CD8-positive, alpha-beta memory T cell (primary cell): ENCODE data around the gene ICA1. TPM values are rescaled to one million over a fixed set of nuclear protein-coding genes. Genes with fewer than 3 reads are reported as not detected.

Experiments
- CTCF ChIA-PET: fragments of 350-600 bp; sonication (Branson Sonifier 250); formaldehyde crosslinking; loops from one replicate; lab custom pipeline; 2021; ENCODE audit warnings: antibody characterized with exemption; lab: Charles Lee
- POLR2A ChIA-PET: fragments of 350-600 bp; sonication (Branson Sonifier 250); formaldehyde crosslinking; loops from one replicate; lab custom pipeline; 2021; ENCODE audit warnings: antibody characterized with exemption; lab: Charles Lee
- DNase-seq, 5 donors: peaks; one replicate each; pipeline versions ENCODE4 v3.0.0 to v3.0.0-alpha.2; 2020 to 2022; ENCODE audit warnings: mixed read lengths in 1 of 5
- H3K27ac ChIP-seq: one replicate; pipeline ENCODE4 v1.7.0; 2013; ENCODE audit warnings: low read depth, mild to moderate bottlenecking, low read length, moderate library complexity
- H3K27me3 ChIP-seq: 2 replicates; pipeline ENCODE4 v1.7.0; 2013; ENCODE audit warnings: low read length, mild to moderate bottlenecking; ENCODE audit not compliant: insufficient read depth, poor library complexity, severe bottlenecking
- H3K36me3 ChIP-seq: 2 replicates; pipeline ENCODE4 v1.7.0; 2013; ENCODE audit warnings: mild to moderate bottlenecking, low read length, moderate library complexity; ENCODE audit not compliant: insufficient read depth
- H3K4me1 ChIP-seq: 2 replicates; pipeline ENCODE4 v1.7.0; 2013; ENCODE audit warnings: mild to moderate bottlenecking, low read length, moderate library complexity; ENCODE audit not compliant: insufficient read depth
- H3K4me3 ChIP-seq: 2 replicates; pipeline ENCODE4 v1.7.0; 2013; ENCODE audit warnings: mild to moderate bottlenecking, low read length
- H3K9me3 ChIP-seq: 2 replicates; pipeline ENCODE4 v1.7.0; 2013; ENCODE audit warnings: mild to moderate bottlenecking, low read length
- H3K27ac Mint-ChIP-seq, 8 donors: one replicate each; pipeline ENCODE4 v1.8.0; 2020 to 2021; ENCODE audit warnings: mixed read lengths in 8 of 8, mild to moderate bottlenecking in 6 of 8, inconsistent platforms in 3 of 8, moderate library complexity in 3 of 8
- H3K27me3 Mint-ChIP-seq, 2 donors: one replicate each; pipeline ENCODE4 v1.8.0; 2020 to 2021; ENCODE audit warnings: mixed read lengths in 2 of 2, mild to moderate bottlenecking in 1 of 2, moderate library complexity in 1 of 2
- H3K36me3 Mint-ChIP-seq, 3 donors: one replicate each; pipeline ENCODE4 v1.8.0; 2020 to 2021; ENCODE audit warnings: mixed read lengths in 3 of 3, inconsistent platforms in 1 of 3, mild to moderate bottlenecking in 1 of 3
- H3K4me1 Mint-ChIP-seq, 3 donors: one replicate each; pipeline ENCODE4 v1.8.0; 2020 to 2021; ENCODE audit warnings: mixed read lengths in 3 of 3, inconsistent platforms in 1 of 3, mild to moderate bottlenecking in 1 of 3
- H3K4me3 Mint-ChIP-seq, 7 donors: one replicate each; pipeline ENCODE4 v1.8.0; 2020 to 2021; ENCODE audit warnings: mixed read lengths in 7 of 7, mild to moderate bottlenecking in 6 of 7, moderate library complexity in 4 of 7, inconsistent platforms in 2 of 7
- H3K9me3 Mint-ChIP-seq, 5 donors: one replicate each; pipeline ENCODE4 v1.8.0; 2020 to 2022; ENCODE audit warnings: mixed read lengths in 5 of 5, mild to moderate bottlenecking in 3 of 5, moderate library complexity in 2 of 5, inconsistent platforms in 1 of 5
- polyA plus RNA-seq: library from polyadenylated mRNA; unstranded; fragments of 300-500 nt; fragmentation: Illumina TruSeq; gene quantifications from one replicate; pipeline ENCODE4 v1.2.3, GENCODE V29; 2021
- total RNA-seq, 2 experiments: library from RNA; stranded (reverse); gene quantifications; one replicate each; pipeline ENCODE4 v1.2.3, GENCODE V29; 2021

ICA1 gene
- total and polyA plus RNA-seq, 3 experiments from 2014 or later: 0.33 to 3.3 (median 0.46) TPM

DNA sequence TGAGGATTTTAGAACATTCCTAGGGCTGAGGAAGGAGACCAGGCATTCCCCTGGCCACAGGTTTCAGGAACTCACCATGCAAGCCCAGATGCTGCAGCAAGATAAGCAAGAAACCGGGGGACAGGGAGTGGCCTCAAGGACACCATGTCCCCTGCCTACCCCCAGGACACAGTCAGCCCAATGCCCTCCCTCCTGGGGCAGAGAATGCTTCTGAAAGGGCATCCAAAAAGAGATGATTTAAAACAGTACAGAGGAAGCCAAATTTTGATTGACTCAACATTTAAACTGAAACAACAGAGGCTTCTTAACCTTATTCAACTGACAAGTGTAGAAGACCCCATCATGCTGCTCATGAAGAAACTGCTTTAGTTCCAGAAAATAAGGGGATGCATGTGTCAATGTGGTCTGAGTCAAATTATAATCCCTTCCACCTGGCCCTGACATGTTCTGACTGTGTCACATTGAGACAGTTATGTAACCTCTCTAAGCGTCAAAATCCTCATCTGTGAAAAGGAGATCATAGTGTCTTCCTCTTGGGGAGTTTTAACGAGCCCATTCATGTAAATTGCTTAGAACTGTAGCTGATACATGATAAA lies 60.0 kb downstream of the ICA1 start:
- H3K4me1 Mint-ChIP-seq: peaks cover 21 to 34% (median 26%) of the 10 kb centered on the region in 3 donors

DNA sequence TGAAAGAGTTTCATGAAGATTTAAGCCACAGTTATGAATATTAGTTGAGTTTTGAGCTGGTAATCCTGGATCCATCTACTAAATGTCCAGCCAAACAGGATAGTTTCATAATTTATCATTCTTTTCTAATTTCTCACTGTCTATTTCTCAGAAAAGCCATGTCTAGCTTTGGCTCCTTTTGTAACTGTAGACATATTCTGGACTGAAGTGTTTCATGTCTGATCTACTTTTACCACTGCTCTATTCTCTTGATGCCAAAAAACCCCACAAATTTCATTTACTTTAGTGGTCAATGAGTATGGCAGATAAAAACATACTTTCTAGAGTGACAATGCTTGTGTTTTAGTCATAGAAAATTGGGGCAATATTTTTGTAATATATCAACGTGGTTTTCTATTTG lies 61.2 kb downstream of the ICA1 start:
- H3K36me3 Mint-ChIP-seq: no peaks in the 10 kb centered on the region
- H3K27ac ChIP-seq: no peak overlapping the region
- H3K4me1 ChIP-seq: peaks cover 11% of the 10 kb centered on the region
- CTCF ChIA-PET: no interaction called here
- no peaks in the 10 kb centered on the region for H3K27me3 ChIP-seq
- no peak overlapping the region for H3K4me3 ChIP-seq
- H3K36me3 ChIP-seq: no peaks in the 10 kb centered on the region
- no peak for DNase-seq
- peak overlapping the region in 1 of 8 donors; percentile 26 for H3K27ac Mint-ChIP-seq
- POLR2A ChIA-PET: no interaction called here
- H3K27me3 Mint-ChIP-seq: no peaks in the 10 kb centered on the region
- no peaks in the 10 kb centered on the region for H3K9me3 Mint-ChIP-seq
- H3K4me1 Mint-ChIP-seq: peaks cover 24 to 45% (median 36%) of the 10 kb centered on the region in 3 donors
- peak overlapping the region in 1 of 7 donors; percentile 25 for H3K4me3 Mint-ChIP-seq
- no peaks in the 10 kb centered on the region for H3K9me3 ChIP-seq

More for the DNA sequence above, 60.0 kb downstream of the ICA1 start:
- peaks cover 11% of the 10 kb centered on the region for H3K4me1 ChIP-seq
- no peaks in the 10 kb centered on the region for H3K9me3 Mint-ChIP-seq
- no peak overlapping the region for H3K4me3 Mint-ChIP-seq
- H3K36me3 ChIP-seq: no peaks in the 10 kb centered on the region
- ChIA-PET CTCF (no interaction called here), POLR2A (no interaction called here)
- H3K27me3 Mint-ChIP-seq: no peaks in the 10 kb centered on the region
- H3K4me3 ChIP-seq: no peak overlapping the region
- no peak for DNase-seq
- peak overlapping the region in 2 of 8 donors; percentile 28 to 65 for H3K27ac Mint-ChIP-seq
- H3K9me3 ChIP-seq: no peaks in the 10 kb centered on the region
- no peaks in the 10 kb centered on the region for H3K27me3 ChIP-seq
- H3K36me3 Mint-ChIP-seq: no peaks in the 10 kb centered on the region
- no peak overlapping the region for H3K27ac ChIP-seq

DNA sequence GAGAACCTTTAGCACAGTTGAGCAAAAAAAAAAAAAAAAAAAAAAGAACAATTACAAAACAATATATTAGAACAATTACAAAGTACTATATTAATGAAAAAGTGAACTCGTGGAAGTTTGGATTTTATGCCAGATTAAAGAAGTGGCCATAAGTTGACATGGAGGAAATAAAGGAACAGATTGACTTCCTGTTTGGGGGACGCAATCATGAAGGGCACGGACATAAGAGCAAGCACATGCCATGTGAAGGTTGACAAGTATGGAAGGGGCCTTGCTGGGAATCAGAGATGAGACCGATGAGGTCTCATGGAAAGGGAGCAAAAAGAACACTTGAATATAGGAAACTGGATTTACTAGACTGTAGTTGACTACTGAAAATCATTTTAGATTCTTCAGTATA lies 61.7 kb downstream of the ICA1 start:
- no peak overlapping the region for H3K4me3 ChIP-seq
- H3K9me3 ChIP-seq: no peaks in the 10 kb centered on the region
- H3K27me3 ChIP-seq: no peaks in the 10 kb centered on the region
- no peaks in the 10 kb centered on the region for H3K27me3 Mint-ChIP-seq
- no peak for DNase-seq
- H3K36me3 Mint-ChIP-seq: no peaks in the 10 kb centered on the region
- CTCF ChIA-PET: no interaction called here
- POLR2A ChIA-PET: no interaction called here
- H3K27ac ChIP-seq: no peak overlapping the region
- H3K4me3 Mint-ChIP-seq: no peak overlapping the region
- peaks cover 11% of the 10 kb centered on the region for H3K4me1 ChIP-seq
- peak overlapping the region in 1 of 8 donors; percentile 26 for H3K27ac Mint-ChIP-seq
- H3K9me3 Mint-ChIP-seq: no peaks in the 10 kb centered on the region
- H3K36me3 ChIP-seq: no peaks in the 10 kb centered on the region
- H3K4me1 Mint-ChIP-seq: peaks cover 24 to 45% (median 36%) of the 10 kb centered on the region in 3 donors

DNA sequence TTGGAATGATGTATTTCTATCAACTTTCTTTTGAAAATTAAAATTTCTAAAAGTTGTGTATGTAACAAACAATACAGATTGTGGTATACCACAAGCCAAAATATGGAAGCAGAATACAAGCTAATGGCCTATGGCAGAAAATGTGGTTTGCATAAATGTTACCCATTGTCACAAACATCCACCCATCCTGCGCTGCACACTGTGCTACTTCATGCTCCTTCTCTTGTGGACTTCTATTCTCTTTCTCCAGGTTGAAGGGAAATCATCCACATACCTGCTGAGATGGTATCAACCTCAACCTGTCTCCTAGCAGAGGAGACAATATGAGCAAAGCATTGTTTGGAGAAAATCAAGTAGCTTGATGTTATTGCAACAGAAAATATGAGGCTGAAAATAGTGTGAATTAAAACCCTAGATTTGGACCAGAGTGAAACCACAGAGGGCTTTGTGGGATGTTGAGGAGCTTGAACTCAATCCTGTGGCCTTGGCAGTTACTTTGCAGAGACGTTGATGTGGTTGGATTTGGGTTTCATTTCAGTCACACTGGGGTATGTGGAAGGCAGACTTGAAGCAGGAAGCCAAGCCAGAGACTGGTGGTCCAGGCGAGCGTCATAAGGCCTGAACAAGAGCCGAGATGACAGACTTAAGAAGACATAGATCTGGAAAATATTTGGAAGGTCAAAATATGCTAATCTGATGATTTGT lies 63.8 kb downstream of the ICA1 start:
- POLR2A ChIA-PET: interaction anchor here (1.6 kb wide), 1 partner anchor 558 kb away, joined by 7 read pairs; the partner anchor contains the start of gene UMAD1
- no peaks in the 10 kb centered on the region for H3K9me3 Mint-ChIP-seq

DNA sequence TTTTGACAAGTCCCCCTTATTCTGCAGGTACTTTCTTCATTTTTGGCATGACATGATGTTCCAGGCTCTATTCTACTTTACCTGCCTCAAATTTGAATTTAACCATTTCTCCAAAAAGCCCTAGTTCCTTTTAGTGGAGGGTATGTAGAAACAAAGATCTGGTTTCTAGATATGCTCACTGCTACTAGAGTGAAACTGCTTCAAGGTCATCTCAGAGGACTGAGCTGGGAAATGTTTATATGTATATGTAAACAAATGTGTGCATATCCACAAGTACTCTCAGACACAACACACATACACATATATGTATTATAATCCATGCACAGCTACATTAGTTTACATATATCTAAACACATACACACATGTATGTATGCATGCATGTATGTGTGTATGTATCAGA lies 69.1 kb downstream of the ICA1 start:
- CTCF ChIA-PET: interaction anchor here (1.5 kb wide), 1 partner anchor 512 kb away, joined by 5 read pairs; no protein-coding TSS in a partner anchor
- POLR2A ChIA-PET: no interaction called here
- Mint-ChIP-seq H3K4me3 (no peak overlapping the region), H3K36me3 (no peaks in the 10 kb centered on the region), H3K27me3 (peaks cover 0 to 9% of the 10 kb centered on the region in 2 donors), H3K9me3 (no peaks in the 10 kb centered on the region), H3K27ac (no peak overlapping the region), H3K4me1 (peaks cover 18 to 37% (median 31%) of the 10 kb centered on the region in 3 donors)
- DNase-seq: no peak
- no peaks in the 10 kb centered on the region for H3K9me3 ChIP-seq
- H3K27me3 ChIP-seq: no peaks in the 10 kb centered on the region
- H3K27ac ChIP-seq: no peak overlapping the region
- H3K4me3 ChIP-seq: no peak overlapping the region
- no peaks in the 10 kb centered on the region for H3K36me3 ChIP-seq
- peaks cover 14% of the 10 kb centered on the region for H3K4me1 ChIP-seq

More for the DNA sequence above, 63.8 kb downstream of the ICA1 start:
- H3K4me3 ChIP-seq: no peak overlapping the region
- peaks cover 0 to 5% of the 10 kb centered on the region in 2 donors for H3K27me3 Mint-ChIP-seq
- H3K27ac ChIP-seq: no peak overlapping the region
- H3K27me3 ChIP-seq: no peaks in the 10 kb centered on the region
- H3K4me1 Mint-ChIP-seq: peaks cover 24 to 45% (median 36%) of the 10 kb centered on the region in 3 donors
- CTCF ChIA-PET: interaction anchor here (0.7 to 1.2 kb wide), 4 partner anchors 70 to 592 kb away, joined by 3 read pairs; no protein-coding TSS in a partner anchor
- peaks cover 11% of the 10 kb centered on the region for H3K4me1 ChIP-seq
- peak; percentile 6 to 72 (median 27) for DNase-seq
- H3K36me3 Mint-ChIP-seq: no peaks in the 10 kb centered on the region
- no peaks in the 10 kb centered on the region for H3K36me3 ChIP-seq
- peak overlapping the region in 6 of 7 donors; percentile 5 to 82 (median 42) for H3K4me3 Mint-ChIP-seq
- H3K27ac Mint-ChIP-seq: peak overlapping the region; percentile 5 to 77 (median 56)
- H3K9me3 ChIP-seq: no peaks in the 10 kb centered on the region

DNA sequence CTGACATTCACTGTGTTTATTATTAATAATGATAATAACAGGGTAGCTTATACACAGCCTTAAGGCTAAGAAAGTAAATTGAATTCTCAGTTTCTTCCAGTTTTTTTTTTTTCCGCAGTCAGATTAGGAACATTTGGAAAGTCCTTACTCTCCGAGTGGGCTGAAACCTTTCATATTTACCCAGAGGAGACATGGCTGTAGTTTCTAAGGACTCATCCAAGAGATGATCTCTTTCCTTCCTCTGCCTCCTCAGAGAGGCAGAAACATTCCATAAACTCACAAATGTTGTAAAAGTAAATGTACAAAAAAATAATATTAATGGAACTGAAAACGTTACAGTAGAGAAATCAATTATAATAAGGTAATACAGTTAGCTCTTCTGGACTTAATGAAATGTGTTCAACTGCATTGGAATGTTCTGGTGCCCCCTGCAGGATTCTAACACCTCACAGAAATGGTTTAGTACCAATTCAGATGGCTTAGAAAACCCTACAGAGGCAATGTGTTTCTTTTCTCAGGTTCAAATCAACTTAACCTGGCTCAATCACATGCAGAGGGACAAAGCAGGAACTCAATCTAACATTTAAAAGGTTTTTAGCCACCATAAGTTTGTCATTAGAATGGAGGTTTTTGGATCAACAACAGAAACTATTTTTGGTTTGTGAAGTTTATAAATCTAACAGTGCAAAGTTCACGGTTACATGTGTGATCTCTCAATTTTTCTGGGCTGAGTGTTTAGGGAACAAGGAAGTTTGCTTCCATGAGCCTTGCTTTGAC lies 71.7 kb downstream of the ICA1 start:
- H3K36me3 Mint-ChIP-seq: peaks cover 0 to 2% (median 0%) of the 10 kb centered on the region in 3 donors
- H3K36me3 ChIP-seq: no peaks in the 10 kb centered on the region
- peaks cover 0 to 9% of the 10 kb centered on the region in 2 donors for H3K27me3 Mint-ChIP-seq
- no peak overlapping the region for H3K27ac ChIP-seq
- H3K4me3 Mint-ChIP-seq: no peak overlapping the region
- no peaks in the 10 kb centered on the region for H3K9me3 Mint-ChIP-seq
- no peaks in the 10 kb centered on the region for H3K27me3 ChIP-seq
- no peaks in the 10 kb centered on the region for H3K9me3 ChIP-seq
- H3K4me1 Mint-ChIP-seq: peaks cover 18 to 28% (median 23%) of the 10 kb centered on the region in 3 donors
- H3K27ac Mint-ChIP-seq: no peak overlapping the region
- H3K4me1 ChIP-seq: peaks cover 9% of the 10 kb centered on the region
- H3K4me3 ChIP-seq: no peak overlapping the region
- ChIA-PET CTCF (interaction anchor here (0.6 to 3.1 kb wide), 32 partner anchors 8 to 594 kb away, joined by 3 to 26 read pairs (median 4); no protein-coding TSS in a partner anchor), POLR2A (interaction anchor here (0.5 to 1.0 kb wide), 6 partner anchors 14 to 1168 kb away, joined by 3 to 5 read pairs (median 4); partner anchors contain the start of genes GLCCI1 and UMAD1)
- peak; percentile 38 to 74 (median 54) for DNase-seq

DNA sequence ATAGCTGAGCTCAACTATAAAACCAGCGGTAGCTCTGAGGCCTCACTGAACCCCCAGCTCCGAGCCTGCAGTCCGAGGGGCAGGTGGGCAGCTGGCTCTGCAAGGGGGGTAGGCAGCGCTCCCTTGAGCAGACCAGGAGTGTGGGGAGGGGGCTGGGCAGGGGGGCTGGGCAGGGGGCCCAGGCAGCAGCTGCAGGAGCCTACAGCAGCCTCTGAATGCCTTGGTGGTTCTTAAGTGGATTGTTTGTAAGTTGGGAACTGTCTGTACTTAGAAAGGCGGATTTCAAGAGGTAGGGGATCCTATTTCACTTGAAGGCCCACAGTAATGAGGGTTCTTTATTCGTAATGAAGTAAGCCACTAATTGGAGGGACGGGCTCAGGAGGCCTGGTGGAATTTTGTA lies 72.3 kb downstream of the ICA1 start:
- POLR2A ChIA-PET: interaction anchor here (0.5 to 1.0 kb wide), 5 partner anchors 13 to 1168 kb away, joined by 3 to 5 read pairs (median 5); partner anchors contain the start of genes GLCCI1 and UMAD1
- no peak overlapping the region for H3K27ac Mint-ChIP-seq
- CTCF ChIA-PET: interaction anchor here (0.6 to 3.1 kb wide), 29 partner anchors 12 to 593 kb away, joined by 3 to 26 read pairs (median 4); no protein-coding TSS in a partner anchor

More for the DNA sequence above, 72.3 kb downstream of the ICA1 start:
- Histone ChIP-seq H3K27me3 (no peaks in the 10 kb centered on the region), H3K4me3 (no peak overlapping the region), H3K36me3 (no peaks in the 10 kb centered on the region), H3K9me3 (no peaks in the 10 kb centered on the region), H3K27ac (no peak overlapping the region), H3K4me1 (peaks cover 9% of the 10 kb centered on the region)
- Mint-ChIP-seq H3K27me3 (peaks cover 0 to 9% of the 10 kb centered on the region in 2 donors), H3K36me3 (peaks cover 0 to 4% (median 0%) of the 10 kb centered on the region in 3 donors), H3K4me3 (no peak overlapping the region), H3K9me3 (no peaks in the 10 kb centered on the region), H3K4me1 (peaks cover 18 to 28% (median 23%) of the 10 kb centered on the region in 3 donors)
- no peak for DNase-seq
